Stimulated activated CD8-positive, alpha-beta memory T cell treated with anti-CD3 and anti-CD28 coated beads, Interleukin-15, amount 100 ng/mL, for 24 hours (primary cell): ENCODE measurements around the gene SLC25A53.
"Not testable (repeated sequence)": the region's sequence is repeated elsewhere in the genome, so short reads cannot be mapped to it uniquely, and the experiment has no call there.

Experiments used
- DNase-seq: peaks from one replicate; pipeline ENCODE4 v3.0.0-alpha.2; 2020; ENCODE audit warnings: low read depth

SLC25A53 gene

DNA sequence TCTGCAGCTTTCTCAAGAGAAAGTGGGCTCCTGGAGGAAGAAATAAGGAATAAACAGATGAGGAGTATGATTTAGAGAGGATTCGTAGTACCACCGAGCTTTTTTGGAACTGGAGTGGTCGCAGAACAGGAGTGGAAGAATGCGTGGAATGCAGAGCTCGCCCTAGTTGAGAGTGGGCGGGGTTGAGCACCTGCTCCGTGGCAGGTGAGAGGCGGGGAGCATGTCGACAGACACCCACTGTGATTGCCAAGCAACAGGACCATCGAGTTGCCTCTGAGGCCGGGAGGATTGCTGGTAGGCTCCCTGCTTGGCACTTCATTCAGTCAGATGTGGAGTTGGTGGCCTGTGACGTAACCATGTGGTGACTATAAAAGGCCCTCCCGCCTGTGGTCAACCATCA, 101.9 kb downstream of the SLC25A53 start:
- not testable (repeated sequence) for DNase-seq
